Subcutaneous abdominal adipose tissue (tissue), 5 donors: ENCODE data around the gene MAPK13.

ENCODE experiments used
- H3K27ac ChIP-seq: one replicate; pipeline ENCODE4 v1.7.0; 2013; ENCODE audit warnings: low read depth, mild to moderate bottlenecking, inconsistent platforms, low read length, moderate library complexity
- H3K27me3 ChIP-seq, 5 donors: one replicate each; pipeline ENCODE4 v1.7.0; 2013; ENCODE audit warnings: low read length in 5 of 5, inconsistent platforms in 1 of 5; ENCODE audit not compliant: control insufficient read depth in 5 of 5, insufficient read depth in 4 of 5
- H3K36me3 ChIP-seq, 5 donors: one replicate each; pipeline ENCODE4 v1.7.0; 2013; ENCODE audit warnings: low read length in 5 of 5; ENCODE audit not compliant: control insufficient read depth in 5 of 5, insufficient read depth in 5 of 5
- H3K4me1 ChIP-seq, 5 donors: one replicate each; pipeline ENCODE4 v1.7.0; 2013; ENCODE audit warnings: low read length in 5 of 5, mild to moderate bottlenecking in 3 of 5, moderate library complexity in 1 of 5; ENCODE audit not compliant: control insufficient read depth in 5 of 5, insufficient read depth in 5 of 5
- H3K4me3 ChIP-seq, 5 donors: one replicate each; pipeline ENCODE4 v1.7.0; 2013; ENCODE audit warnings: low read length in 5 of 5, low read depth in 1 of 5
- H3K9ac ChIP-seq, 5 donors: one replicate each; pipeline ENCODE4 v1.7.0; 2013; ENCODE audit warnings: low read length in 5 of 5, mild to moderate bottlenecking in 4 of 5, moderate library complexity in 3 of 5
- H3K9me3 ChIP-seq, 5 donors: one replicate each; pipeline ENCODE4 v1.7.0; 2013; ENCODE audit warnings: low read length in 5 of 5; ENCODE audit not compliant: control insufficient read depth in 5 of 5
- donor health status: healthy.
- donor health status: healthy.
- donor health status: healthy.
- donor health status: healthy.
- donor health status: healthy.

Gene MAPK13

DNA sequence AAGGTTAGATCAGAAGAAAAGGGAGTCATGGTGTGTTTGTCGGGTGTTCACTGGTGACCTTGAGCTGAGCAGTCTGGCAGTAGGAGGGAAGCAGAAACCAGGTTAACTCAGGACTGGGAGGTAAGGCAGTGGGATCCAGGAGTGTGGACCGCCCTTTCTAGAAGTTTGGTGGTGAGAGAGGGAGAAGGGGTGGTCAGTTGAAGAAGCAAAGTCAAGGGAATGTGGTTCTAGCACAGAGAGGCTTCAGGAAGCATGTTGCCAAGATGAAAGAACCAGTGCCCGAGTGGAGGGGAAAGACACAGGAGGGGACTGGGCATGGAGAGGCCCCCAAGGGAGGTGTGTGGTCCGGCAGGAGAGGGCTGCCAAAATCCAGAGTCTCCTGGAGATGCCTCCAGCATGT lies 3.6 kb downstream of the MAPK13 start:
- Histone ChIP-seq H3K9me3 (no peaks in the 10 kb centered on the region), H3K9ac (no peak overlapping the region), H3K27ac (no peak overlapping the region)

GRCh38 chr6:36135053-36135731 lies 4.9 kb downstream of the MAPK13 start:
- no peak overlapping the region for H3K9ac ChIP-seq
- H3K27ac ChIP-seq: no peak overlapping the region
- H3K9me3 ChIP-seq: no peaks in the 10 kb centered on the region
- H3K27me3 ChIP-seq: peaks cover 0 to 9% (median 4%) of the 10 kb centered on the region in 5 donors
- peaks cover 0 to 7% (median 0%) of the 10 kb centered on the region in 5 donors for H3K36me3 ChIP-seq
- H3K4me1 ChIP-seq: peaks cover 3 to 23% (median 20%) of the 10 kb centered on the region in 5 donors
- H3K4me3 ChIP-seq: no peak overlapping the region

More for the DNA sequence above, 3.6 kb downstream of the MAPK13 start:
- H3K27me3 ChIP-seq: peaks cover 0 to 9% (median 5%) of the 10 kb centered on the region in 5 donors
- H3K36me3 ChIP-seq: peaks cover 0 to 5% (median 0%) of the 10 kb centered on the region in 5 donors
- H3K4me3 ChIP-seq: no peak overlapping the region
- H3K4me1 ChIP-seq: peaks cover 3 to 28% (median 23%) of the 10 kb centered on the region in 5 donors

DNA sequence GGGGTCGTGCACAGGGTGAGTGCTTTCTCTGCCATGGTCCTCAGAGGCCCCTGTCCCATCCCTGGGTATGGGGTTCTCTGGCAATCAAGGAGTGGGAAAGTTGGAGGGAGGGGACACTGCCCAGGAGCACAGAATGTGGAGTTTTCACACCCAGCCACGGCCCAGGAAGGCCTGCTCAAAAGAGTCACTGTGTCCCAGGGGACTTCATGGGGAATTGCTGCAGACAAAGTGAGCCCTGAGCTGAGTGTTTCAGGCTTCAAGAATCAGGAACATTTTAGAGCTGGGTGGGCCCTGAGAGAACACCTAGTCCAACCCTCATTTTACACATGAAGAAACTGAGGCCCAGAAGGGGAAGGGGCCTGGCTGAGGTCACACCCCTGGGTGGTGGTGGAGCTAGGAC lies 5.7 kb downstream of the MAPK13 start:
- H3K9me3 ChIP-seq: no peaks in the 10 kb centered on the region
- H3K36me3 ChIP-seq: peaks cover 0 to 7% (median 0%) of the 10 kb centered on the region in 5 donors
- H3K4me3 ChIP-seq: no peak overlapping the region
- peaks cover 0 to 6% (median 2%) of the 10 kb centered on the region in 5 donors for H3K27me3 ChIP-seq
- peaks cover 3 to 17% (median 15%) of the 10 kb centered on the region in 5 donors for H3K4me1 ChIP-seq
- H3K9ac ChIP-seq: no peak overlapping the region
- no peak overlapping the region for H3K27ac ChIP-seq

GRCh38 chr6:36136551-36136950 lies 6.2 kb downstream of the MAPK13 start:
- H3K9ac ChIP-seq: no peak overlapping the region
- peaks cover 0 to 4% (median 0%) of the 10 kb centered on the region in 5 donors for H3K27me3 ChIP-seq
- no peak overlapping the region for H3K27ac ChIP-seq
- H3K36me3 ChIP-seq: peaks cover 0 to 7% (median 0%) of the 10 kb centered on the region in 5 donors
- no peak overlapping the region for H3K4me3 ChIP-seq
- no peaks in the 10 kb centered on the region for H3K9me3 ChIP-seq
- H3K4me1 ChIP-seq: peaks cover under 1 to 12% (median 11%) of the 10 kb centered on the region in 5 donors

GRCh38 chr6:36138667-36139066 lies 8.4 kb downstream of the MAPK13 start:
- Histone ChIP-seq H3K4me3 (no peak overlapping the region), H3K9me3 (no peaks in the 10 kb centered on the region), H3K36me3 (peaks cover 0 to 7% (median 0%) of the 10 kb centered on the region in 5 donors), H3K4me1 (peaks cover 0 to 7% (median 4%) of the 10 kb centered on the region in 5 donors), H3K27me3 (no peaks in the 10 kb centered on the region), H3K9ac (no peak overlapping the region), H3K27ac (no peak overlapping the region)

DNA sequence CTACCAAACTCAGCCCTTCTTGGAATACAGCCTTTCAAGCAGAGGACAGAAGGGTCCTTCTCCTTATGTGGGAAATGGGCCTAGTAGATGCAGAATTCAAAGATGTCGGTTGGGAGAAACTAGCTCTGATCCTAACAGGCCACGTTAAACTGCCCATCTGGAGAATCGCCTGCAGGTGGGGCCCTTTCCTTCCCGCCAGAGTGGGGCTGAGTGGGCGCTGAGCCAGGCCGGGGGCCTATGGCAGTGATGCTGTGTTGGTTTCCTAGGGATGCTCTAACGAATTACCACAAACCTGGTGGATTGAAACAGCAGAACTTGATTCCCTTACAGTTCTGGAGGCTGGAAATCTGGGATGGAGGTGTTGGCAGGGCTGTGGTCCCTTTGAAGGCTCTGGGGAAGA lies 9.1 kb downstream of the MAPK13 start:
- Histone ChIP-seq H3K36me3 (peaks cover 0 to 7% (median 0%) of the 10 kb centered on the region in 5 donors), H3K4me3 (no peak overlapping the region), H3K27me3 (no peaks in the 10 kb centered on the region), H3K9me3 (no peaks in the 10 kb centered on the region), H3K27ac (no peak overlapping the region), H3K9ac (no peak overlapping the region), H3K4me1 (peaks cover 0 to 7% (median 4%) of the 10 kb centered on the region in 5 donors)

- Histone ChIP-seq H3K27ac (no peak overlapping the region), H3K4me1 (peaks cover 0 to 7% (median 4%) of the 10 kb centered on the region in 5 donors), H3K9me3 (no peaks in the 10 kb centered on the region), H3K4me3 (no peak overlapping the region), H3K9ac (no peak overlapping the region), H3K36me3 (peaks cover 0 to 7% (median 0%) of the 10 kb centered on the region in 5 donors), H3K27me3 (no peaks in the 10 kb centered on the region)
These were observed 9.8 kb downstream of the MAPK13 start for GRCh38 chr6:36139991-36140710.

GRCh38 chr6:36141091-36141490 lies 10.8 kb downstream of the MAPK13 start:
- Histone ChIP-seq H3K4me1 (no peaks in the 10 kb centered on the region), H3K36me3 (peaks cover 0 to 7% (median 0%) of the 10 kb centered on the region in 5 donors), H3K4me3 (no peak overlapping the region), H3K27ac (no peak overlapping the region), H3K9me3 (no peaks in the 10 kb centered on the region), H3K9ac (no peak overlapping the region), H3K27me3 (no peaks in the 10 kb centered on the region)

DNA sequence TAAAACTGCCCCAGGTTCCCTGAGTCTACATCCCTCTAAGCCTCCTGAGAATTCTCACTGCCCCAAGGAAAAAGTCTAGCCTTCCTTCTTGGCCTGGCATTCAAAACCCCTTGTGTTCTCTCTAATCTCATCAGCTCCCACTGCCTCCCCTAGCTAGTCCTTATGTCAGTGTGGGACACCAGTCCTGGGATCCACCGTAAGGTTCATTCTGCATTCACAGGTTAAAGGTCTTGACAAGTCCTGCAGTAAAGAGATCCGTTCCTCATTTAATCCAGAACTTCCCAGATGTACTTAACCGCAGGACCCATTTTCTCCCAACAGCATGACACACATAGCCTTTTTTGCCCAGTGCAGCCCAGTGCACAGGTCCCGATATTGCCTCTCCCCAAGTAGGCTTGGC lies 11.6 kb downstream of the MAPK13 start:
- Histone ChIP-seq H3K36me3 (peaks cover 0 to 7% (median 0%) of the 10 kb centered on the region in 5 donors), H3K4me3 (no peak overlapping the region), H3K9me3 (no peaks in the 10 kb centered on the region), H3K27ac (no peak overlapping the region), H3K9ac (no peak overlapping the region), H3K27me3 (no peaks in the 10 kb centered on the region), H3K4me1 (peaks cover 0 to 3% (median 0%) of the 10 kb centered on the region in 5 donors)
